ENCODE results near the gene PLEKHG2. TPM values are rescaled to one million over a fixed set of nuclear protein-coding genes. Genes with fewer than 3 reads are reported as not detected.
A peak's percentile ranks its signal among the peaks of the same experiment; 100 is the strongest.

PLEKHG2 gene
- total RNA-seq, 1 donor from 2014 or later: 10.1 TPM

GRCh38 chr19:39419003-39419402 is 6.5 kb downstream of the PLEKHG2 start:
- DNase-seq (ENCODE audit: low read depth in 2 of 2): no peak

- DNase-seq (ENCODE audit: low read depth in 2 of 2): no peak
Observed at GRCh38 chr19:39420769-39421168, 8.3 kb downstream of the PLEKHG2 start.

- no peak for DNase-seq (ENCODE audit: low read depth in 2 of 2)
Observed at GRCh38 chr19:39422020-39422419, 9.6 kb downstream of the PLEKHG2 start.

GRCh38 chr19:39423258-39424086 is 11.0 kb downstream of the PLEKHG2 start:
- no peak for DNase-seq (ENCODE audit: low read depth in 2 of 2)

GRCh38 chr19:39424934-39425333 is 12.5 kb downstream of the PLEKHG2 start:
- no peak for DNase-seq (ENCODE audit: low read depth in 2 of 2)

GRCh38 chr19:39425744-39426143 is 13.3 kb downstream of the PLEKHG2 start:
- DNase-seq (ENCODE audit: low read depth in 2 of 2): no peak

- no peak for DNase-seq (ENCODE audit: low read depth in 2 of 2)
Observed at GRCh38 chr19:39426170-39426569, 13.7 kb downstream of the PLEKHG2 start.

- DNase-seq (ENCODE audit: low read depth in 2 of 2): no peak
Observed at GRCh38 chr19:39427707-39428106, 15.2 kb downstream of the PLEKHG2 start.

- peak; percentile 51 to 92 for DNase-seq (ENCODE audit: low read depth in 2 of 2)
Observed at GRCh38 chr19:39428283-39429112, 16.0 kb downstream of the PLEKHG2 start.

GRCh38 chr19:39430675-39431593 is 18.5 kb downstream of the PLEKHG2 start:
- DNase-seq (ENCODE audit: low read depth in 2 of 2): peak; percentile 98 to 100

GRCh38 chr19:39432677-39433025 is 20.2 kb downstream of the PLEKHG2 start:
- DNase-seq (ENCODE audit: low read depth in 2 of 2): no peak

- DNase-seq (ENCODE audit: low read depth in 2 of 2): no peak
Observed at GRCh38 chr19:39433480-39434079, 21.1 kb downstream of the PLEKHG2 start.

GRCh38 chr19:39434123-39435076 is 21.9 kb downstream of the PLEKHG2 start:
- peak in 1 of 2 donors; percentile 30 for DNase-seq (ENCODE audit: low read depth in 2 of 2)

GRCh38 chr19:39435499-39436349 is 23.3 kb downstream of the PLEKHG2 start, which contains the start of gene RPS16:
TSS of gene RPS16 (minus strand) at chr19:39435949. CDS start at chr19:39435895, 54 bp downstream.
- peak; percentile 99 for DNase-seq (ENCODE audit: low read depth in 2 of 2)

GRCh38 chr19:39436350-39436716 is 23.9 kb downstream of the PLEKHG2 start:
- DNase-seq (ENCODE audit: low read depth in 2 of 2): no peak

GRCh38 chr19:39438270-39438934 is 25.9 kb downstream of the PLEKHG2 start:
- no peak for DNase-seq (ENCODE audit: low read depth in 2 of 2)

GRCh38 chr19:39444598-39445195 is 32.2 kb downstream of the PLEKHG2 start:
- peak; percentile 35 to 40 for DNase-seq (ENCODE audit: low read depth in 2 of 2)

Measured in lung microvascular endothelial cell (primary cell).